NB4 (cell line): ENCODE data around the gene MTHFD1L.
A peak's percentile ranks its signal among the peaks of the same experiment; 100 is the strongest.

ENCODE experiments used
- DNase-seq: peaks from one replicate; pipeline ENCODE4 v3.0.0; 2010; ENCODE audit warnings: low read depth
- H3K4me3 ChIP-seq: one replicate; pipeline ENCODE4 v1.5.1; 2011; ENCODE audit warnings: mild to moderate bottlenecking, low read depth, low read length, moderate library complexity
- CTCF ChIP-seq: IDR thresholded peaks from one replicate; pipeline ENCODE4 v1.5.1; 2012; ENCODE audit warnings: low read depth, low read length
- MAX ChIP-seq: IDR thresholded peaks from 2 replicates; pipeline ENCODE4 v1.6.1; 2011; ENCODE audit warnings: low read depth, low read length
- MYC ChIP-seq: IDR thresholded peaks from 2 replicates; pipeline ENCODE4 v1.6.1; 2011; ENCODE audit warnings: low read depth, low read length
- POLR2A ChIP-seq: IDR thresholded peaks from 2 replicates; pipeline ENCODE4 v1.6.1; 2011; ENCODE audit warnings: mild to moderate bottlenecking; ENCODE audit not compliant: insufficient read length; ENCODE audit errors: extremely low read depth

Gene MTHFD1L

GRCh38 chr6:150881911-150882481 lies 16.5 kb downstream of the MTHFD1L start:
- TF ChIP-seq MAX, result no peak
- no peak for TF ChIP-seq MYC
- no peak overlapping the region for H3K4me3 ChIP-seq
- no peak for DNase-seq

GRCh38 chr6:150883521-150883920 lies 18.0 kb downstream of the MTHFD1L start:
- H3K4me3 ChIP-seq, result no peak overlapping the region
- TF ChIP-seq CTCF, result no peak
- DNase-seq, result no peak

GRCh38 chr6:150886155-150886554 lies 20.7 kb downstream of the MTHFD1L start:
- H3K4me3 ChIP-seq, result no peak overlapping the region
- DNase-seq, result no peak
- TF ChIP-seq MYC (no peak), POLR2A (no peak), MAX (no peak), CTCF (no peak)

GRCh38 chr6:150887978-150888563 lies 22.6 kb downstream of the MTHFD1L start:
- H3K4me3 ChIP-seq, result no peak overlapping the region
- TF ChIP-seq CTCF, result no peak
- no peak for TF ChIP-seq POLR2A
- no peak for TF ChIP-seq MAX
- no peak for TF ChIP-seq MYC

GRCh38 chr6:150890346-150890745 lies 24.8 kb downstream of the MTHFD1L start:
- DNase-seq, result no peak
- no peak overlapping the region for H3K4me3 ChIP-seq
- TF ChIP-seq MYC, result no peak
- TF ChIP-seq POLR2A, result no peak
- no peak for TF ChIP-seq MAX
- TF ChIP-seq CTCF, result no peak

More at GRCh38 chr6:150887978-150888563, 22.6 kb downstream of the MTHFD1L start:
- DNase-seq, result no peak

GRCh38 chr6:150891888-150892485 lies 26.5 kb downstream of the MTHFD1L start:
- peak; percentile 75 for DNase-seq
- TF ChIP-seq MYC (no peak), CTCF (peak; percentile 78), MAX (0 out of 2 replicates have a peak, but pooled peaks have one; percentile 55), POLR2A (no peak)
- H3K4me3 ChIP-seq, result no peak overlapping the region
